ENCODE results near the gene VSTM2A.

The VSTM2A gene

GRCh38 chr7:54615537-54615936, 73.4 kb downstream of the VSTM2A start:
- no peak for DNase-seq

Data from hypothalamus (tissue), 51 donors.